GM18519 (cell line): ENCODE data around the gene NEDD8.

ENCODE experiments used
- ATAC-seq: cut with Tn5 transposase; IDR thresholded peaks from one replicate; pipeline ENCODE4 v1.9.1; 2021; ENCODE audit warnings: mild to moderate bottlenecking, moderate library complexity; ENCODE audit not compliant: unreplicated experiment, low FRiP score

Gene NEDD8

DNA sequence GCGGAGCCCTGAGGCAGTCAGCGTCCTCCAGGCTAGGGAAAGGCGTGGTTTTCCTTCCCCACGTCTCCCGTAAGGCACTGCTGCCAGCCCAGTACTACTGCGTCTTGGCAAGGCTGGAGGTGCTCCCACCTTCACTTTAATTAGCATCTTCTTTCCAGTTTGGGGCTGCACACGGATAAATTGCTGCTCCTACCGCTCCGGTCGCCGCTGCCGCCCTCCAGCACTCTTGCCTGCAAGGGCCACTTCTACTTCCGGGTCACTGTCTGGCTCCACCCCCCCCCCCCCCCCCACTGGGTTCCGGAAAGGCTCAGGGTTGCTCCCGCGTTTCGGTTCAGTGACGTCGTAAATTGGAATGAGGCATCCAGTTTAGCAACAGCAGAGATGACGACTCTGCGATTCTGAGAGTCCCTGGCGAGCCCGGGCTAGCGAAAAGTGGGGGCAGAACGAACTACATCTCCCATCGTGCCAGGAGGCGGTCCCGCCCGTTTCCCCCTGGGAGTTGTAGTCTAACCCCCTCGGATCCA is at the start of gene NEDD8:
TSS of gene NEDD8 (minus strand) at position 247 of the 524 bp plus-strand sequence. CDS start at position 147, 100 bp downstream.
- peak; percentile 61 for ATAC-seq

- ATAC-seq, result no peak
Measured at GRCh38 chr14:24281636-24282035, 49.5 kb upstream of the NEDD8 start.

- ATAC-seq, result no peak
Measured at GRCh38 chr14:24280797-24281460, 48.8 kb upstream of the NEDD8 start.

GRCh38 chr14:24279301-24280186 is 47.4 kb upstream of the NEDD8 start:
- ATAC-seq, result no peak

DNA sequence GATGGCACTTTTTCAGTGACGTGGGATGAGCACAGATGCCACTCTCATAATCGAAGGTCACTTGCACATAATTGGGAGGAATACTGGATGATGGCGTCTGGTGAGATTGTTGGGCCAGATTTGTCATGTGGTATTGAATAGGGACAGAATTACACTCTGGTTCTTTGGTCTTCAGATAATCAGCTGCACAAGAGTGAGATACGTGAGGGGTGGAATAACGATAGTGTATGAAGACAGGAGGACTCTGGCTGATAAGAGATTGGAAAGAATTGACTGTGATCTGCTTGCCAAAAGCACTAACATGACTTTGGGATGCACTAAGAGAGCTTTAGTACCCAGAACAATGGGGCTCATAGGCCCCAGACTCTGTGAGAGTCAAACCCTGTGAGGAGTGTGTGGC is 46.3 kb upstream of the NEDD8 start:
- ATAC-seq, result no peak

GRCh38 chr14:24277606-24278321 is 45.6 kb upstream of the NEDD8 start:
- ATAC-seq, result no peak

DNA sequence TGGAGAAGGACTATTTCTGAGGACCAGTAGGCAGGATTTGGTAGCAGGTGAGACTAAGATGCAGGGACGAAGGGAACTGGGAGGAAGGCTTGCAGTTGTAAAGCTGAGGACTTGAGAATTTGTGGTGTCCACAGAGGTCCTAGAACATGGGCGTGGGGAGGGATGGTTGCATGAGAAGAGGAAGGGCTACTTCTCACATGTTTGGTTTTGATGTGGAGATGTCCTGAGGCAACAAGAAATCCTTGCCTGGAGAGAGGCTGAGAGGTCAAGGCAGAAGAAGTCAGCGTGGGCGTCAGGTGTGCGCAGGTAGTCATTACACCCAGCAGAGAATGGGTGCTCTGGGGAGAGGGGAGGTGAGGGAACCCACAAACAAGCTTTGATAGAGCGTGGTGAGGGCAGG is 44.9 kb upstream of the NEDD8 start:
- no peak for ATAC-seq

GRCh38 chr14:24274101-24274543 is 42.0 kb upstream of the NEDD8 start:
- peak; percentile 39 for ATAC-seq

- ATAC-seq, result no peak
Measured at GRCh38 chr14:24273422-24273998, 41.3 kb upstream of the NEDD8 start.

DNA sequence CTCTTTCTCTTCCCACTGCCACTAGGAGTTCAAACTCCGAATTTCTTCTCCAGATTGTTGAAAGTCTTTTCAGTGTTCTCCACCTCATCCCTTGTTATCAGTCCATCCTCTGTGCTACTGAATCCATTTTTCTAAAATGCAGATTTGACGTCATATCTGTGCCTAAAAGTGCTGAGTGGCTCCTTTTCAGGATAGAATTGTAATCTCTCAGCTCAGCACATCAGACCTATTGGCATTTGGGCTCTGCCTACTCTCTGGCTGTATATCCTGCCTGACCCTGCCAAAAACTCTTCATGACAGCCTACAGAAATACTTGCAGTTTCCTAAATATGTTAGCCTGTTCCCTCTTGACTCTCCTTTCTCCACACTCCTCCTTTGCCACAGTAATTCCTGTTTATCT is 40.3 kb upstream of the NEDD8 start:
- no peak for ATAC-seq

GRCh38 chr14:24271834-24272263 is 39.7 kb upstream of the NEDD8 start:
- ATAC-seq, result no peak

DNA sequence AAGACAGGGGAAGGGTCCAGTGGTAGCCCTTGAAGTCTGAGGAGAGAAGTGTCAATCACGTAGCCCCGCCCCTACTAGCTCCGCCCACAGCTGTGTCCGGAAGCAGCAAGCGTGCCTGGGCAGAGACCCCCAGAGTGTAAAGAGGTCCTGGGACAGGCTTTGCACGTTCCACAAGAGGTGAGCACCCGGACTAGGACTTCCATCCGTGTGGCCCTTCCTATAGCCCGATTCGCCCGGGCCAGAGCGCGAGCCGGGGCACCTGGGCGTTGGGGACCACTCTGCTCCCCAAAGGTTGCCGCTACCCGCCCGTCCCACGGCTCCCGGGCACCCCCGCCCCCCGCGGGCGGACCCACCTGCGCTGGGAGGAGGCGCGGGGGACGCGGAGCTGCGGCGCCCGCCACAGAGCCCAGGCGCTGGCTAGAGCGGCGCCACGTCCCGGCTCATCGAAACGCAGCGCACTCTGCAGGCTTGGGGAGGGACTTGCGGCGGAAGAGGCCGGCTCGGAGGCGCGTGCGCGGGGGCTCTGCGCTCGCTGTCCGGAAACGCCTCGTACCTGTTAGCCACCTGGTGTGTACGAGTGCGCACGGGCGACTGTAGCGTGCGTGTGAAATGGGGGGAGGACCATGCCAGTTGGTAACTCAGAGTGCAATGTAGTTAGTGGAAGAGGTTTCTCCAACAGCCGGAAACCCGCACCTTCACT is 39.1 kb upstream of the NEDD8 start, which contains the start of gene RABGGTA:
TSS of gene RABGGTA (minus strand) at position 464 of the 700 bp plus-strand sequence. CDS start 482 bp downstream, outside the sequence.
- peak; percentile 78 for ATAC-seq

DNA sequence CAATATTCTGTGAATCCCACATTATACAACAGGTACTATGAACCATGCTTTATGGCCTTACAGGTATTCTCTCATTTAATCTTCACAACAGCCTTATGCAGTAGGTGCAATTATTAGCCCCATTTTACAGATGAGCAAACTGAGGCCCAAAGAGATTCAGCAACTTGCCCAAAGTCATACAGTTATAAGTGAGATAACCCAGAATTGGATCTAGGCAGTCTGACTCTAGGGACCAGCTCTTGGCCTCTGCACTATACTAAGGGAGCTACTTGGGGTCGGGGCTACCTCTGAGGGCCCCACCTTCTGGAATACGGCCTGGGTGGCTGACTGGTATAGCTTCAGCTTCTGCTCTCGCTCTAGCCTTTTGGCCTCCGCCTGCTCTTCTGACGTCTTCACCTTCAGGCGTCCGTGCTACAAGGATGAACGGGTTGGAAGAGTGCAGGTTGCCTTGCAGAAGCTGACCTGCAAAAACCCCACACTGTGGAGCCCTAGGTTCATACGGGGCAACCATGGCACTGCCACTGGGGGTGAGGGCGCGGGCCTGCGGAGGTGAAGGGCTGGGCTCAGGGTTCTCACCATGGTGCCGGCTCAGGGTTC is 38.5 kb upstream of the NEDD8 start:
- no peak for ATAC-seq

GRCh38 chr14:24269910-24270536 is 37.9 kb upstream of the NEDD8 start:
- ATAC-seq, result no peak

DNA sequence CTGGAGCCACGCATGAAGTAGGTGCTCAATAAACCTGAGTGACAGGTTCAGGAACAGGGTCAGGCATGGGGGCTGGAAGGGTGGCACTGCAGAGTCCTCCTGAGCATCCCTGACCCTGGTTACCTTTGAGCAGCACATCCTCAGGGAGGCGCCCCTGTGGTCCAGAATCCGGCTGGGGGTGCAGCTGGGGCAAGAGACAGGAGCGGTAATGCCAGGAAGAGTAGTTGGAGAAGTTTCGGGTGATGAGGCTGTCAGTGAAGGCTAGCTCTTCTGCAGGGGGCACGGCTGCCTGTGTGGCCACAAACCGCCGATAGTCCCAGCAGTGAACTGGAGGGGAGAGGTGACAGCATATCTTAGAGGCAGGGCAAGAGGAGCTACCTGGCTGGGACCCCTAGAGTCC is 37.2 kb upstream of the NEDD8 start:
- no peak for ATAC-seq

- ATAC-seq, result no peak
Measured at GRCh38 chr14:24268225-24268624, 36.1 kb upstream of the NEDD8 start.

DNA sequence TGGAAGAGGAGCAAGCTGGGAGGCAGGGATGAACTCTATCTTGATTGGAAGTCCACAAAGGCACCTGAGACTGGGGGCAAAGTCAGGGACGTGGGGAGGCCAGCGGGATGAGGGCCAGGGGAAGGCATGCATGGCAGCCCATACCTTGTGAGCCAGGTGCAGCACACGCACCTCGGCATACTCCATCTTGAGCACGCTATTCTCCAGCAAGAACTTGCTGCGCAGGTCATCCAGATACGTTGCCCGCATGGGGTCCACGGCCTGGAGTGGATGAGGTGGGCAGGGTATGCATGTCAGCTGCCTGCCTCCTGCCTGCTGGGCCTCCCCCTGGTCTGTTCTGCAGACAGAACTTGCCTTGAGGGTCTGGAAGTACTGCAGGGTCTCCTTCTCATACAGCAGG is 35.3 kb upstream of the NEDD8 start:
- no peak for ATAC-seq

DNA sequence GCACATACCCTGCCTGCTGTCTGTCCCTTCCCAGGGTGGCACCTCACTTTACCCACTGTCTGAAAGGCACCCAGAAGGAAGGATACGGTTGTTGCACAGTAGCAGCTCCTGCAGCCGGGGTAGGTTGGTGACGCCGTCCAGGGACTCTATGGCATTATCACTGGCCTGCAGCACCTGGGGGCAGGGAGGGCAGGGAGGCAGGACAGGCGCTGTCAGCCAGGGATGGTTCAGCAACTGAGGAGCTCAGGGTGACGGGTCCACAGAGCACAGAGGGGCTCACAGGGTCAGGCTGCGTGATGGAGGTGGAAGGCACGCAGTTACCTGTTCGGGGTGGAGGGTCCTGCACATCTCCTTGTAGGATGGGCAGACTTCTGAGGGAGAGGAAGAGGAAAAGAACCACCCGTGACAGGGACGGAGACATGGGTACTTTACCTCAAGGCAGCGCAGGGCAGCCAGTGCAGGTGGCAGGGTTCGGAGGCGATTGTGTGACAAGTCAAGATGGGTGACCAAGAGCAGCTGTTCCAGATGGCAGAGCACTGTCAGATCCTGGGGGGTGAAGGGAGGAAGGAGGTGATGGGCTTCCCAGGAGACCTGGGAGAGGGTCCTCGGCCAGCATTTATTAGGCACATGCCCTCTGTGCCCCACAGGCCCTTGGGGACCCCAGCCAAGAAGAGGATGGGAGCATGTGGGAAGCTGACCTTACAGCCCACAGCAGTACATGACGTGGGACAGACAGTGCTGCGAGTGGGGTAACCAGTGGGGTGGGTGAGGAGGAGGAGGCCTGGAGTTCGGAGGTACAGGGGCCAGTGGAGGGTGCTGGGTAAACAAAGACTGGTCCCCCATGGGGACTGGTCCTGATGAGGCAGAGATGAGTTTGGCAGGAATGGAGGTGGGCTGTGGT is 34.4 kb upstream of the NEDD8 start:
- no peak for ATAC-seq
